Measurements from ENCODE around the gene WSB2. TPM values are rescaled to one million over a fixed set of nuclear protein-coding genes. Genes with fewer than 3 reads are reported as not detected.

Gene WSB2
- total and polyA plus RNA-seq, 2 donors from 2014 or later = 48.8 to 72.5 TPM

GRCh38 chr12:118052324-118053070, 8.5 kb downstream of the WSB2 start:
- peak overlapping the region in 1 of 3 donors; percentile 16 for H3K9ac ChIP-seq (ENCODE audit: low read length in 3 of 3)

GRCh38 chr12:118050972-118051910, 9.7 kb downstream of the WSB2 start:
- Histone ChIP-seq H3K36me3 (ENCODE audit: control insufficient read depth in 2 of 3, insufficient read depth in 3 of 3, low read length in 3 of 3) (no peaks in the 10 kb centered on the region), H3K9me3 (ENCODE audit: control insufficient read depth in 2 of 3, insufficient read depth in 1 of 3, low read length in 3 of 3) (no peaks in the 10 kb centered on the region), H3K27me3 (ENCODE audit: control insufficient read depth, insufficient read depth, low read length) (no peaks in the 10 kb centered on the region), H3K4me1 (ENCODE audit: control insufficient read depth in 2 of 3, insufficient read depth in 2 of 3, low read depth in 1 of 3, low read length in 3 of 3) (peaks cover 0 to 24% (median 15%) of the 10 kb centered on the region in 3 donors), H3K27ac (ENCODE audit: low read depth in 2 of 2, low read length in 2 of 2) (peak overlapping the region in 1 of 2 donors; percentile 16), H3K9ac (ENCODE audit: low read length in 3 of 3) (no peak overlapping the region), H3K4me3 (ENCODE audit: low read length in 3 of 3) (no peak overlapping the region)
- no peak for DNase-seq
- no peak for TF ChIP-seq CTCF (IDR thresholded peaks at IDR 0.05; ENCODE audit: borderline replicate concordance, extremely low read depth, insufficient read depth)
- FAIRE-seq = no peak
- intact Hi-C loops (cut with DNase I) = no loop called here

More at GRCh38 chr12:118052324-118053070, 8.5 kb downstream of the WSB2 start:
- H3K4me3 ChIP-seq (ENCODE audit: low read length in 3 of 3) = no peak overlapping the region
- H3K27me3 ChIP-seq (ENCODE audit: control insufficient read depth, insufficient read depth, low read length) = no peaks in the 10 kb centered on the region
- H3K36me3 ChIP-seq (ENCODE audit: control insufficient read depth in 2 of 3, insufficient read depth in 3 of 3, low read length in 3 of 3) = no peaks in the 10 kb centered on the region
- no peak for TF ChIP-seq CTCF (IDR thresholded peaks at IDR 0.05; ENCODE audit: borderline replicate concordance, extremely low read depth, insufficient read depth)
- peak overlapping the region; percentile 79 to 85 for H3K27ac ChIP-seq (ENCODE audit: low read depth in 2 of 2, low read length in 2 of 2)
- DNase-seq = peak; percentile 33 to 89 (median 49)
- peaks cover 0 to 26% (median 15%) of the 10 kb centered on the region in 3 donors for H3K4me1 ChIP-seq (ENCODE audit: control insufficient read depth in 2 of 3, insufficient read depth in 2 of 3, low read depth in 1 of 3, low read length in 3 of 3)
- FAIRE-seq = peak; percentile 67
- no peaks in the 10 kb centered on the region for H3K9me3 ChIP-seq (ENCODE audit: control insufficient read depth in 2 of 3, insufficient read depth in 1 of 3, low read length in 3 of 3)
- intact Hi-C loops (cut with DNase I) = no loop called here

- no peak overlapping the region for H3K4me3 ChIP-seq (ENCODE audit: low read length in 3 of 3)
- peaks cover 0 to 17% (median under 1%) of the 10 kb centered on the region in 3 donors for H3K36me3 ChIP-seq (ENCODE audit: control insufficient read depth in 2 of 3, insufficient read depth in 3 of 3, low read length in 3 of 3)
- H3K27ac ChIP-seq (ENCODE audit: low read depth in 2 of 2, low read length in 2 of 2) = no peak overlapping the region
- H3K27me3 ChIP-seq (ENCODE audit: control insufficient read depth, insufficient read depth, low read length) = no peaks in the 10 kb centered on the region
- H3K9ac ChIP-seq (ENCODE audit: low read length in 3 of 3) = no peak overlapping the region
- intact Hi-C loops (cut with DNase I) = no loop called here
- no peaks in the 10 kb centered on the region for H3K4me1 ChIP-seq (ENCODE audit: control insufficient read depth in 2 of 3, insufficient read depth in 2 of 3, low read depth in 1 of 3, low read length in 3 of 3)
- H3K9me3 ChIP-seq (ENCODE audit: control insufficient read depth in 2 of 3, insufficient read depth in 1 of 3, low read length in 3 of 3) = no peaks in the 10 kb centered on the region
- TF ChIP-seq CTCF (IDR thresholded peaks at IDR 0.05; ENCODE audit: borderline replicate concordance, extremely low read depth, insufficient read depth) = no peak
- FAIRE-seq (no peak), DNase-seq (no peak)
These were observed 14.5 kb downstream of the WSB2 start for GRCh38 chr12:118046430-118046829.

Measured in kidney (tissue), 14 donors.